SHP77 (cell line): ENCODE measurements around the gene SCNM1.
"Not testable (repeated sequence)": the region's sequence is repeated elsewhere in the genome, so short reads cannot be mapped to it uniquely, and the experiment has no call there.

Experiments used
- DNase-seq, 2 experiments: peaks; one replicate each; lab custom pipeline; 2025; lab: John Stamatoyannopoulos, UW

The SCNM1 gene

GRCh38 chr1:151193304-151193703 is 27.4 kb downstream of the SCNM1 start:
- DNase-seq, result no peak

GRCh38 chr1:151193856-151194255 is 27.9 kb downstream of the SCNM1 start:
- DNase-seq, result no peak

GRCh38 chr1:151194894-151195594 is 29.1 kb downstream of the SCNM1 start:
- peak; percentile 55 to 58 for DNase-seq

- DNase-seq, result peak; percentile 89 to 92
Measured at GRCh38 chr1:151196292-151196800, 30.4 kb downstream of the SCNM1 start.

- DNase-seq, result peak; percentile 49 to 73
Measured at GRCh38 chr1:151197863-151198253, 31.9 kb downstream of the SCNM1 start.

GRCh38 chr1:151198254-151199127 is 32.5 kb downstream of the SCNM1 start, which contains the start of gene PIP5K1A:
Gene PIP5K1A, plus strand, starts transcription at chr1:151198552. Its CDS starts 445 bp downstream, at chr1:151198997.
- peak; percentile 100 for DNase-seq

GRCh38 chr1:151199873-151200581 is 34.1 kb downstream of the SCNM1 start:
- DNase-seq, result no peak

- not testable (repeated sequence) for DNase-seq
Measured at GRCh38 chr1:151205381-151205965, 39.5 kb downstream of the SCNM1 start.

GRCh38 chr1:151210830-151211229 is 44.9 kb downstream of the SCNM1 start:
- DNase-seq, result no peak

- no peak for DNase-seq
Measured at GRCh38 chr1:151211972-151212705, 46.2 kb downstream of the SCNM1 start.

- no peak for DNase-seq
Measured at GRCh38 chr1:151213560-151213959, 47.6 kb downstream of the SCNM1 start.
